HEK293 (cell line): ENCODE measurements around the gene STK32A.

ENCODE experiments used
- CTCF ChIA-PET: fragments of 350-600 bp; formaldehyde crosslinking; extraction: SDS; loops from one replicate; lab custom pipeline; 2021; ENCODE audit warnings: antibody characterized with exemption; lab: Yijun Ruan, JAX
- POLR2A ChIA-PET: fragments of 300-600 bp; formaldehyde crosslinking; extraction: SDS; loops from one replicate; lab custom pipeline; 2020; ENCODE audit warnings: antibody characterized with exemption, inconsistent platforms; lab: Yijun Ruan, JAX
- H3K27ac ChIP-seq: fragments of 200-500 bp; sonication (Bioruptor generic); 2 replicates; pipeline ENCODE4 v1.5.1; 2014; ENCODE audit warnings: low read depth, low read length, control low read depth, inconsistent platforms; ENCODE audit errors: extremely low read depth
- H3K36me3 ChIP-seq, 2 experiments: fragments of 200-500 bp in 1 of 2; sonication (Bioruptor generic) in 1 of 2; 1 replicate in 1 of 2; 2 replicates in 1 of 2; pipeline ENCODE4 v1.5.1; 2014 to 2017; ENCODE audit warnings: inconsistent platforms in 2 of 2, low read length in 2 of 2; ENCODE audit not compliant: control insufficient read depth in 2 of 2, insufficient read depth in 1 of 2
- H3K4me1 ChIP-seq: fragments of 200-500 bp; sonication (Bioruptor generic); 2 replicates; pipeline ENCODE4 v1.5.1; 2014; ENCODE audit warnings: mild to moderate bottlenecking, low read length, inconsistent platforms; ENCODE audit not compliant: control insufficient read depth, insufficient read depth
- H3K4me3 ChIP-seq: 2 replicates; pipeline ENCODE4 v1.5.1; 2011; ENCODE audit warnings: low read depth, mild to moderate bottlenecking, control low read depth, low read length, moderate library complexity
- H3K9me3 ChIP-seq: fragments of 200-500 bp; sonication (Bioruptor generic); 2 replicates; pipeline ENCODE4 v1.5.1; 2014; ENCODE audit warnings: low read depth, low read length, inconsistent platforms; ENCODE audit not compliant: control insufficient read depth, insufficient read depth
- BCL11B ChIP-seq: fragments of 450-650 bp; formaldehyde crosslinking; IDR thresholded peaks from 2 replicates; pipeline ENCODE4 v1.5.1; 2016; ENCODE audit warnings: low read depth, missing biosample characterization, missing genetic modification characterization
- HOXC10 ChIP-seq: sonication (generic); formaldehyde crosslinking; IDR thresholded peaks from 2 replicates; pipeline ENCODE4 v1.8.1; 2023; ENCODE audit warnings: mild to moderate bottlenecking, missing genetic modification reagents
- IKZF3 ChIP-seq: fragments of 450-650 bp; IDR thresholded peaks from 2 replicates; pipeline ENCODE4 v1.5.0; 2018; ENCODE audit warnings: missing biosample characterization, mild to moderate bottlenecking, missing genetic modification characterization, moderate library complexity
- KLF7 ChIP-seq: fragments of 450-650 bp; formaldehyde crosslinking; IDR thresholded peaks from 2 replicates; pipeline ENCODE4 v1.5.1; 2016; ENCODE audit warnings: missing biosample characterization, missing genetic modification characterization, borderline replicate concordance
- RBAK ChIP-seq: fragments of 450-650 bp; formaldehyde crosslinking; IDR thresholded peaks from 2 replicates; pipeline ENCODE4 v1.5.1; 2016; ENCODE audit warnings: missing biosample characterization, missing genetic modification characterization
- ZNF114 ChIP-seq: fragments of 450-650 bp; formaldehyde crosslinking; IDR thresholded peaks from 2 replicates; pipeline ENCODE4 v1.5.0; 2017; ENCODE audit warnings: missing biosample characterization, missing genetic modification characterization
- ZNF133 ChIP-seq: fragments of 450-650 bp; formaldehyde crosslinking; IDR thresholded peaks from 2 replicates; pipeline ENCODE4 v1.5.1; 2016; ENCODE audit warnings: missing biosample characterization, missing genetic modification characterization
- ZNF16 ChIP-seq: fragments of 450-650 bp; formaldehyde crosslinking; IDR thresholded peaks from 2 replicates; pipeline ENCODE4 v1.5.1; 2016; ENCODE audit warnings: low read depth, missing biosample characterization, missing genetic modification characterization
- ZNF19 ChIP-seq: fragments of 450-650 bp; formaldehyde crosslinking; IDR thresholded peaks from 2 replicates; pipeline ENCODE4; 2016; ENCODE audit warnings: missing biosample characterization, missing genetic modification characterization, low read depth
- ZNF214 ChIP-seq: fragments of 450-650 bp; formaldehyde crosslinking; IDR thresholded peaks from 2 replicates; pipeline ENCODE4 v1.5.1; 2017; ENCODE audit warnings: missing biosample characterization, mild to moderate bottlenecking, missing genetic modification characterization, borderline replicate concordance
- ZNF335 ChIP-seq: fragments of 450-650 bp; formaldehyde crosslinking; conservative IDR thresholded peaks from 2 replicates; pipeline ENCODE4 v1.5.1; 2016; ENCODE audit warnings: missing biosample characterization, missing genetic modification characterization
- ZNF350 ChIP-seq: fragments of 450-650 bp; formaldehyde crosslinking; IDR thresholded peaks from 2 replicates; pipeline ENCODE4 v1.5.0; 2017; ENCODE audit warnings: missing biosample characterization, mild to moderate bottlenecking, missing genetic modification characterization
- ZNF354C ChIP-seq: fragments of 450-650 bp; formaldehyde crosslinking; IDR thresholded peaks from 2 replicates; pipeline ENCODE4 v1.5.1; 2016; ENCODE audit warnings: missing biosample characterization, missing genetic modification characterization, low read depth, borderline replicate concordance
- ZNF391 ChIP-seq: fragments of 450-650 bp; formaldehyde crosslinking; IDR thresholded peaks from 2 replicates; pipeline ENCODE4 v1.5.1; 2016; ENCODE audit warnings: low read depth, missing biosample characterization, missing genetic modification characterization, borderline replicate concordance
- ZNF426 ChIP-seq: fragments of 450-650 bp; formaldehyde crosslinking; IDR thresholded peaks from 2 replicates; pipeline ENCODE4 v1.5.1; 2017; ENCODE audit warnings: missing biosample characterization, missing genetic modification characterization, mild to moderate bottlenecking, inconsistent platforms, moderate library complexity
- ZNF645 ChIP-seq: fragments of 450-650 bp; formaldehyde crosslinking; IDR thresholded peaks from 2 replicates; pipeline ENCODE4; 2016; ENCODE audit warnings: missing biosample characterization, missing genetic modification characterization
- ZNF792 ChIP-seq: fragments of 450-650 bp; formaldehyde crosslinking; IDR thresholded peaks from 2 replicates; pipeline ENCODE4 v1.5.1; 2016; ENCODE audit warnings: missing biosample characterization, missing genetic modification characterization
- TF ChIP-seq, protein P1 (sequence below): fragments of 450-650 bp; formaldehyde crosslinking; conservative IDR thresholded peaks from 2 replicates; pipeline ENCODE4 v1.5.1; 2016; ENCODE audit warnings: low read depth, missing biosample characterization, missing genetic modification characterization
- TF ChIP-seq, protein P2 (sequence below): fragments of 450-650 bp; formaldehyde crosslinking; IDR thresholded peaks from 2 replicates; pipeline ENCODE4 v1.5.1; 2017; ENCODE audit warnings: missing biosample characterization, missing genetic modification characterization

STK32A gene

GRCh38 chr5:147303976-147304375 lies 69.2 kb downstream of the STK32A start (continued):
- TF ChIP-seq, protein P1, sequence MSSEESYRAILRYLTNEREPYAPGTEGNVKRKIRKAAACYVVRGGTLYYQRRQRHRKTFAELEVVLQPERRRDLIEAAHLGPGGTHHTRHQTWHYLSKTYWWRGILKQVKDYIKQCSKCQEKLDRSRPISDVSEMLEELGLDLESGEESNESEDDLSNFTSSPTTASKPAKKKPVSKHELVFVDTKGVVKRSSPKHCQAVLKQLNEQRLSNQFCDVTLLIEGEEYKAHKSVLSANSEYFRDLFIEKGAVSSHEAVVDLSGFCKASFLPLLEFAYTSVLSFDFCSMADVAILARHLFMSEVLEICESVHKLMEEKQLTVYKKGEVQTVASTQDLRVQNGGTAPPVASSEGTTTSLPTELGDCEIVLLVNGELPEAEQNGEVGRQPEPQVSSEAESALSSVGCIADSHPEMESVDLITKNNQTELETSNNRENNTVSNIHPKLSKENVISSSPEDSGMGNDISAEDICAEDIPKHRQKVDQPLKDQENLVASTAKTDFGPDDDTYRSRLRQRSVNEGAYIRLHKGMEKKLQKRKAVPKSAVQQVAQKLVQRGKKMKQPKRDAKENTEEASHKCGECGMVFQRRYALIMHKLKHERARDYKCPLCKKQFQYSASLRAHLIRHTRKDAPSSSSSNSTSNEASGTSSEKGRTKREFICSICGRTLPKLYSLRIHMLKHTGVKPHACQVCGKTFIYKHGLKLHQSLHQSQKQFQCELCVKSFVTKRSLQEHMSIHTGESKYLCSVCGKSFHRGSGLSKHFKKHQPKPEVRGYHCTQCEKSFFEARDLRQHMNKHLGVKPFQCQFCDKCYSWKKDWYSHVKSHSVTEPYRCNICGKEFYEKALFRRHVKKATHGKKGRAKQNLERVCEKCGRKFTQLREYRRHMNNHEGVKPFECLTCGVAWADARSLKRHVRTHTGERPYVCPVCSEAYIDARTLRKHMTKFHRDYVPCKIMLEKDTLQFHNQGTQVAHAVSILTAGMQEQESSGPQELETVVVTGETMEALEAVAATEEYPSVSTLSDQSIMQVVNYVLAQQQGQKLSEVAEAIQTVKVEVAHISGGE (tag by site-specific recombination): no peak

GRCh38 chr5:147305147-147305546 lies 70.3 kb downstream of the STK32A start:
- H3K9me3 ChIP-seq: no peaks in the 10 kb centered on the region
- ChIA-PET CTCF (interaction anchor here (0.9 kb wide), 1 partner anchor 116 kb away, joined by 4 read pairs; no protein-coding TSS in a partner anchor), POLR2A (no interaction called here)
- TF ChIP-seq ZNF214 (tag by site-specific recombination) (no peak), RBAK (tag by site-specific recombination) (no peak), ZNF645 (tag by site-specific recombination) (no peak), ZNF133 (tag by site-specific recombination) (no peak), ZNF16 (tag by site-specific recombination) (no peak), ZNF19 (tag by site-specific recombination) (no peak), ZNF350 (tag by site-specific recombination) (no peak), ZNF426 (no peak), ZNF335 (tag by site-specific recombination) (no peak)
- TF ChIP-seq, protein P2, sequence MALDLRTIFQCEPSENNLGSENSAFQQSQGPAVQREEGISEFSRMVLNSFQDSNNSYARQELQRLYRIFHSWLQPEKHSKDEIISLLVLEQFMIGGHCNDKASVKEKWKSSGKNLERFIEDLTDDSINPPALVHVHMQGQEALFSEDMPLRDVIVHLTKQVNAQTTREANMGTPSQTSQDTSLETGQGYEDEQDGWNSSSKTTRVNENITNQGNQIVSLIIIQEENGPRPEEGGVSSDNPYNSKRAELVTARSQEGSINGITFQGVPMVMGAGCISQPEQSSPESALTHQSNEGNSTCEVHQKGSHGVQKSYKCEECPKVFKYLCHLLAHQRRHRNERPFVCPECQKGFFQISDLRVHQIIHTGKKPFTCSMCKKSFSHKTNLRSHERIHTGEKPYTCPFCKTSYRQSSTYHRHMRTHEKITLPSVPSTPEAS (tag by site-specific recombination): no peak
- H3K4me3 ChIP-seq: no peak overlapping the region
- H3K36me3 ChIP-seq: no peaks in the 10 kb centered on the region
- no peak overlapping the region for H3K27ac ChIP-seq
- H3K4me1 ChIP-seq: no peaks in the 10 kb centered on the region

DNA sequence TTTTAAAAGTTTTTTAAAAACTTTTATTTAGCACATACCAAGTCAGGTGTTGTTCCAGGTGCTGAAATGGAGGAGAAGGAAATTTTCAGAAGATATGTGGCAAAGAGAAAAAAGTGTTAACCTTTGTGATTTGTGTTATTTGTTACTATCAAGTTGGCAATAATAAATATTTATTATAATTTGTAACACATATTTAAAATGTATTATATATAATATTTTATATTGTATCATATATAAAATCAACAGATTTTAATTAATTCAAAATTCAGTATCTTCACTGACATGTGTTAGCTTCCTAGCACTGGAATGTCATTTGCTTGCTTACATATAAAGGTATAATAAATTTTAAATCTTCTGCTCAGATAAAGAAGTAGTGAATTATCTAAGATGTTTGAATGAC lies 71.5 kb downstream of the STK32A start:
- ChIA-PET CTCF (interaction anchor here (0.7 kb wide), 1 partner anchor 72 kb away, joined by 3 read pairs; no protein-coding TSS in a partner anchor), POLR2A (no interaction called here)
- TF ChIP-seq KLF7 (tag by site-specific recombination): no peak
- TF ChIP-seq BCL11B (tag by site-specific recombination): no peak
- TF ChIP-seq ZNF426: no peak
- no peak for TF ChIP-seq ZNF114
- no peak for TF ChIP-seq HOXC10 (CRISPR knock-in tag)
- TF ChIP-seq IKZF3 (tag by site-specific recombination): no peak
- TF ChIP-seq ZNF354C (tag by site-specific recombination): no peak
- no peak for TF ChIP-seq ZNF391
- TF ChIP-seq ZNF792 (tag by site-specific recombination): no peak
- H3K36me3 ChIP-seq: no peaks in the 10 kb centered on the region
- no peak overlapping the region for H3K27ac ChIP-seq
- no peaks in the 10 kb centered on the region for H3K4me1 ChIP-seq
- H3K9me3 ChIP-seq: no peaks in the 10 kb centered on the region
- no peak overlapping the region for H3K4me3 ChIP-seq
